ENCODE results near the gene PARD3B.

PARD3B gene

DNA sequence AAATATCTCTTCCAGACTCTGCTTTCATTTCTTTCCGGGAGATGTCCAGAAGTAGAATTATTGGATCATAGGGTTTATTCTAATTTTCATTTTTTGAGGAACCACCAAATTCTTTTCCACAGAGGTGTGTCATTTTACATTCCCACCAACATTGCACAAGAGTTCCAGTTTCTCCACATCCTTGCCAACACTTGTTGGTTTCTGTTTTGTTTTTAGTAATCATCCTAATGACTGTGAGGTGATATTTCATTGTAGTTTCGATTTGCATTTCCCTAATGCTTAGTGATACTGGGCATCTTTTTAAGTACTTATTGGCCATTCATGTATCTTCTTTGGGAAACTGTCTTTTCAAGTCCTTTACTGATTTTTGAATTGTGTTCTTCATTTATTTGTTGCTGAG lies 513.1 kb downstream of the PARD3B start:
- DNase-seq (ENCODE audit: low spot score), result no peak

DNA sequence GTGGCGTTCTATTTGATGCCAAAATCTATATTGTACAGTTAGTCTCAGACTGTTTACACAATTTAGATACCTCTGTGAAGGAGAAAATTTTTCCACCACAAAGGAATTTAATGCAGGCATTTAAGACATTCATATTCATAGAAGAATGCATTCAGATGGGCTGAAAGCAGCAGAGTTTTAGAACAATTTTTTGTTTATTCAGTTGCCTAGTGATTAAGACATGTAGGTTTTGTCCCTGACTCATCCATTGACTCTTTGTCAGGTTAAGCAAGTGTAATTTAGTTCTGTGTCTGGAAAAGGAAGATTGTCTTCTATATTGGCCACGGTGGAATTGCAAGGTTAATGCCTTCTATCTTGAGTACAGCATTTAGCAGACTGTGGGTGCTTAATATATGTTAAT lies 515.0 kb downstream of the PARD3B start:
- DNase-seq (ENCODE audit: low spot score), result peak; percentile 75

DNA sequence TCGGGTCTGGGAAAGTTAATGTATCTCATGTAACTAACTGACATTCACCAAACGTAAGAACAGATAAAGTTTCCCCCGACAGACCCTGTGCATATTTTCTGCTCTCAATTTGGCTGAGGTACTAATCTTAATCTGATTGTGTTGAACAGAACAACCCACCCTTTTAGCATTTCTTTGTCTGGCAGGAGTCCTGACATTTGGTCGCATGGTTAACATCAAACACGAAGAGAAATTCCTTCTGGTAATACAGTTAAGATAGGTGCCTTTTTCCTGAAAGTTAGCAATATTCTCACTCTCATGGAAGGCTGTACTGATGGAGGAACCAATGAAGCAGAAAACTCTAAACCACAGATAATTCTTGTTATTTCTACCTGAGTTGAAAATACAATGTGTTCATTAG lies 520.8 kb downstream of the PARD3B start:
- peak; percentile 6 for DNase-seq (ENCODE audit: low spot score)

DNA sequence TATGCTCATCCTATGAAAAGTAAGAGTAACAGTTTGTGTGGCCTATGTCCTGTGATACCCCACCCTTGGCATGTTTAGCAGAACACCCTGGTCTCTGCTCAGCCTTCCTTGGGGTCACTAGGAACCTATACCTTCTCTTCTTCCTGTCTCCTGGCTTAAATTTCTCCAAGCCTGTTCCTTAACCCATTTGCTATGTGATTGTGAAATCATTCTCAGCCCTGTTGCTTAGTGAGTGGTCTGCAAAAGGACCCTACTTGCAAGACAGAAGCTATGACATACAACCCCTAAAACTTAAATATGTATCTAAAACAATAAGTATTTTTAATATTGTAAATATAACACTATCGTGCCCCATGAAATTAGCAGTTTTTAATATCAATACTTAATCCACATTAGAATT lies 524.7 kb downstream of the PARD3B start:
- DNase-seq (ENCODE audit: low spot score), result no peak

DNA sequence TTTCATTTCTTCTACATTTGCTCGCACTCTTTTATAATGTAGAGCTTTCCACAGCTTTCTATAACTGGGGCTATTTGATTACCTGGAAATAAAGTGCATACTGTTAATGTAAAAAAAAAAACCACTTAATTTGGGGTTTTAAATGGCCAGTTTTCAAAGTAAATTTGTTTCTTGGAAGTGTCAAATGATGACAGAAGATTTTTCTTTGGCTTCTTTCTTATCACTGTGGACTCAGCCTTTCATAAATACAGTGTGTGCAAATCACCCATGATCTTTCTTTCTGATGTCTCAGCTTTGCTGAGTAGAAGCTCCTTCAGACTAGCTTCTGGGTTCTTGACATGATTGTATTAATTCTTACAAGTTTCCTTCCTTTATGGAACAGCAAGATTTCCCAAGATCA lies 525.6 kb downstream of the PARD3B start:
- DNase-seq (ENCODE audit: low spot score), result no peak

DNA sequence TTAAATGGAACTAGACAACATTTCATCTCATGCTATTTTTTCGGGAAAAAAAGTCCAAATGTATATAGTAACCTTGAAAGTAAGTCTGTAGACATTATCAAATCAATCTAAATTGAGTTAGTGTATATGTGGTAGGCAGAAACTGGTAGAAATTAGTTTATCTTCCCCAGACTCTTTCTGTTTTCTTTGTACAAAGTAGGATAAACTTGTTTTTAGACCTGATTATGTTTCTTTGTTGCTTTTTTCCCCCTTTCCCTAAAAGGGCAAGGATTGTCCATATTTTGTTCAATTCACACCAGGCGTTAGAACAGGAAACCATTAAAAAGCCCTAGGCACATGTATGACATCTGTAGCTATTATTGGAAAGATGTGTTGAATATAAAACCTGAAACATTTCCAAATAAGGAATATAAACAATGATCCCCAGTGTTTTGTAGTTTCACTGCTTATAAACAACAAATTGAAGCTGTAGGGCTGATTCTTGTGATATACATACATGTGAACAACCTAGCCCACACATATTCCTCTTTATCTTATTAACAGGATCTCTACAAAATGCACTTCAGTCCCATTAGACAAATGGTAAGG lies 528.3 kb downstream of the PARD3B start:
- no peak for DNase-seq (ENCODE audit: low spot score)

DNA sequence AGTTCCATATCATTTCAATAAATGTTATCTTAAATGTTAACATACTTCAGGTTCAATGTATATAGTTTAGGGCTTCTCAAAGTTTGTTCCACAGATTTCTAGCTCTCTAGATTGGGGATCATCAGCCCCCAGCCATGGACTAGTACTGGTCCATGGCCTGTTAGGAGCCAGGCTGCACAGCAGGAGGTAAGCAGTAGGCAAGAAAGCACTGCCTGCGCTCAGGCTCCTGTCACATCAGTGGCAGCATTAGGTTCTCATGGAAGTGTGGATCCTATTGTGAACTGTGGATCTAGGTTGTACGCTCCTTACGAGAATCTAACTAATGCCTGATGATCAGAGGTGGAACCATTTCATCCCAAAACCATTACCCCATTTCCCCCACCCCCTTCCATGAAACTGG lies 531.1 kb downstream of the PARD3B start:
- DNase-seq (ENCODE audit: low spot score), result no peak

DNA sequence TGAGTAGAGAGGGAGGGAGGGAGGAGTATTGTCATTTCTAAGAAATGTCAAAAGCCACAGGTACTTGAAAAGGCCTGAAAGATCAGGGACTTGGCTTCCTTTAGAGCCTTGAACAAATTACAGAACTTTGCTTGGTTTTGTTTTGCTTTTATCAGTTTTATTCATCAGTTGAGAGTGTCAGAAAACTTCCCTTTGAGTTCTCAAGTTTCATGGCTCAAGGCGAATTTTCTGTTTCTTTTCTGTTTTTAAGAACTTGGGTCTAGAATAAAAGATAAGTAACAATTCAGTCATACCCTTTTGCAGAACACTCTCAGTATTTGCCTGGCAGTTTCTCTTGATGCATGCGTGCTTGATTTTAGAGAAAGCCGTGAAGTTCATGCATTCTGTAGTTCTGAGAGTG lies 531.9 kb downstream of the PARD3B start:
- no peak for DNase-seq (ENCODE audit: low spot score)

DNA sequence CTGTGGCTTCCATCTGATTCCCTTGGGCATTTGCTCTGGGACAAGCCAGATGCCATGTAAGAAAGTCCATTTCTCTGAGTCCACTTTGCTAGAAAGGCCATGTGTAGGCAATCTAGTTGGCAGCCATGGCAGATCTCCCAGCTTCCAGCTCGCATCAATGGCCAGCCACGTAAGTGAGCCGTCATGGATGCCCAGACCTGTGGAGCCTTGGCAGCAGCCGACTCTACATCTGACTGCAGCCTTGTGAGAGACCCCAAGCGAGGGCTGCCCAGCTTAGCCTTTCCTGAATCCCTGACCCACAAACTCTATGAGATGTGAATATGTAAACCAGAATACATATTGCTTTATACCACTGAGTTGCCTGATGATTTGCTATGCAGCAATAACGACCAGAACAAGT lies 533.5 kb downstream of the PARD3B start:
- no peak for DNase-seq (ENCODE audit: low spot score)

DNA sequence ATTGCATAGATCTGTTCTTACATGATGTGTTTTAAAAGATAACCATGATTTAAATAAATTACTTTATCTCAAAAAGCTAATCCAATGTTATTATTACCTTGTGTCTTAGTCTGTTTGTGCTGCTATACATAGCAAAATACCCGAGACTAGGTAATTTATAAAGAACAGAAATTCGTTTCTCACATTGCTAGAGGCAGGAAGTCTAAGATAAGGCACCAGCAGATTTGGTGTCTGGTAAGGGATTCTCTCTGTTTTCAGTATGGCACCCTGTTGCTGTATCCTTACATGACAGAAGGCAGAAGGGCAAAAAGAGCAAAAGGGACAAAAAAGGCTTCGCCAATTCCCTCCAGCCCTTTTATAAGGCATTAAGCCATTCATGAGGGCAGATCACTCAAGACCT lies 533.9 kb downstream of the PARD3B start:
- no peak for DNase-seq (ENCODE audit: low spot score)

DNA sequence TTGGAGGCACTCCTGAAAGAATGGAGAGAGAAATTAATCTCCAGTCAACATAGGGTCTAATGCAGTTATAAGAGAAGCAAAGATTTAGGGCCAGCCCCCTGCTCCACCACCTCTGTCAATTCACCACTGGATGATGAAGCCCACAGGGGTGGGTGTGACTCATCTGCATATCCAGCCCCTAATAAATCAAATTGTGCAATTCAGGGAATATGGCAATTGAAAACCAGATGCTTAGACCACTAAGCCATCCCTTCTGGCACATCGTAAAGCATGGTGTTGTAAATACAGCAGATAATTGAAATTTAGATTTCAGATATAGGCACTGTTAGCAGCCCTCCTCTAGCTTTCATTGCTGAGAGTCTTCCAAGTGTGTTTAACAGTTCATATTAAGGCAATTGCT lies 541.4 kb downstream of the PARD3B start:
- DNase-seq (ENCODE audit: low spot score), result no peak

DNA sequence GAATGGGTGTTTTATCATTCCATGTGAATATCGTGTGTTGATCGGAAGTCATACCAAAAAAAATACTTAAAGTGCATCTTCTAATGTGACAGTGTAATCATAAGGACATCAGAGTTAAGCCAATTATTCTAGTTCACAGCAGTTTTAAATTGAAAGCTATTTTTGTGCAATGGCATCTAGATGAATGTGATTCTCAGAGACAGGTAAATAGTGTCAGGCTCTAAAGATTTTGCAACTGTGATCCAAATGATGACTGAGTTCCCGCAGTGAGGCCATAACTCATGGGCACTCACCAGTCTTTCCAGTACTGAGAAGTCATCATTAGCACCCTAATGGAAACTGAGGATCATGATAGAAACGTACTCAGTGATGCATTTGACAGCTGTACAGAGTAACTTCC lies 542.6 kb downstream of the PARD3B start:
- no peak for DNase-seq (ENCODE audit: low spot score)

DNA sequence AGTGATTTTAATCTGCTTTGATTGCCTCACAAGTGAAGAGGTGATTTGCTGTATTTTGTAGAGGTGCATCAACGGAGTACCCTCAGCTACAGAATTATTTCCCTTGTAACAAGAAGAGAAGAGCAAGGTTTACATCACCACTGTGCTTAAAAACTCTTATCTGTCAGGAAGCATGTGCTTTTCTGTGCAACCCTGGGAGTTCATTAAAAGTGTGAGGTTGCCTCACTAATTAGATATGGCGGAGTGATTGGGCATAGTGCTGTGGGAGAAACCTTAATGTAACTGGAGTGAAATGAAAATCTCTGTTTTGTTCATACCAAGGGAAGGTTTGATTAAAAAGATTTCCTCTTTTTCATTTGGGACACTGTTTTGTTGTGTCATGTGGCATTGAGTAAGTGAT lies 544.7 kb downstream of the PARD3B start:
- no peak for DNase-seq (ENCODE audit: low spot score)

DNA sequence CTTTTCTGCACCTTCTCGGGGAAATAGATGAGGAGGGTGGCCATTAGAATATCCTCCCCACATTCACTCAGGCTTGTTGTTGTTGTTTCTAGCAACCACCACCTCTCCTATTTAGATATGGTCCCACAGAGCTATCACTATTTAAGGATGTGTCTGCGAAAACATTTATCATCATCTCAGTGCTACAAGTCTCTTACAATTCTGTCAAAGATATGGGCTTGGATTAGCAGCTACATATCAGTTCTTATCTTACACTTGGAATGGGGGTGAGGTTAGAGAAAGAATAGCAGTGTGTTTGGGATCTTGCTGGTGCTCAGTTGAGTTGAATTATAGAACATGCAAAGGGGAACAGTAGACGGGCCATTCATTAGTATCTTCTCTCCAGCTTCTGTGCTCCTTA lies 546.1 kb downstream of the PARD3B start:
- no peak for DNase-seq (ENCODE audit: low spot score)

DNA sequence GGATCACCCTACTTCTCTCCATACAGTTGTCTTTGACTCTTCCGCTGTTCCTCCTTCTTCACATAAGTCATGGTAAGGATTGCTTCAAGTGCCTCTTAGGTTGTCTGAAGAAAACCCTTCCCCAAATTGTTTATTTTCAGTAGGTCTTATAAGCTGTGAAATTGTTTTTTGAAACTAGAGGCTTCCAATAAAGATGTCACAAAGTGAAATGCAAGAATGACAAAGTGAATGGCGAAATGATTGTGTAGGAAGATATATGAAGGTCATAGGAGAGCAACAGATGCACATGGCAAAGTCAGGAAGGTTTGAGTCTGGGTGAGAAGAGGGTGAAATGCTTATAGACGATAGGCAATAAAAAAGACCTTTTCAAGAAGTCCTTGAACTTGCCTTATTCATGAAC lies 548.8 kb downstream of the PARD3B start:
- DNase-seq (ENCODE audit: low spot score), result no peak

DNA sequence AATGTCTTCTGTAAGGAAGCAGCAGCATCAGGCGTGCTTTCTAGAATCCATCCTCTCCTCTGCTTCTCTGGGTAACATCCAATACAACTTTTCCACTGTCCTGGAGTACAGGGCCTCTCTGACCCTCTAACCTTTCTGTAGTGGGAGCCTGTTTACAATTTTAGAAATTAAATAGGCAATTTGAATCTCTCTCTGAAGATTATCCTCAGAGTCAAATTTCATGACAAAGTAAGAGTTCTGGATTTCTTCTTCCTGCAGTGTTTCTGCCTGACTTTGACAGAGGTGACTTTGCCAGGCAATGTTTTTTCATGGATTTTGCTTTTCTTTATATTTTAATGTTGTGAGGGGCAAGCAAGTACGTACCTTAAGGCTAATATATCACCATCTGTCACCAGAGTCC lies 558.4 kb downstream of the PARD3B start:
- no peak for DNase-seq (ENCODE audit: low spot score)

DNA sequence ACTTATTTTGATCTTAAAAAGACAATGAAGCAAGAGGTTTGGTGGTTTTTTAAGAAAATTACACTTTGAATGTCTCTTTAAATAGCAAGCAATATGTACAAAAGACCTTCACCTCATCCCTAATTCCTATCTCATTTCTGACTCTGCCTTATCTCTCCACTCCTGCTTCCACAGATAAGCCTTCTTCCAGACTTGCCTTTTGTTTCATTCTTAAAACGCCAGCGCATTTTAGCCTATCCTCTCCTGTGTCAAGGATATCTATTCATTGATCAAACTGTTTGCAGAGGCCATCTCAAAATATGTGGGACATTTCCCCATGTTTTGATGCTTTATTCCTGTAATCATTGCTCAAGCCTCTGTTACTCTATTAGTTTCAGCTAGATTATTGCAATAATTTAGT lies 562.5 kb downstream of the PARD3B start:
- DNase-seq (ENCODE audit: low spot score), result no peak

DNA sequence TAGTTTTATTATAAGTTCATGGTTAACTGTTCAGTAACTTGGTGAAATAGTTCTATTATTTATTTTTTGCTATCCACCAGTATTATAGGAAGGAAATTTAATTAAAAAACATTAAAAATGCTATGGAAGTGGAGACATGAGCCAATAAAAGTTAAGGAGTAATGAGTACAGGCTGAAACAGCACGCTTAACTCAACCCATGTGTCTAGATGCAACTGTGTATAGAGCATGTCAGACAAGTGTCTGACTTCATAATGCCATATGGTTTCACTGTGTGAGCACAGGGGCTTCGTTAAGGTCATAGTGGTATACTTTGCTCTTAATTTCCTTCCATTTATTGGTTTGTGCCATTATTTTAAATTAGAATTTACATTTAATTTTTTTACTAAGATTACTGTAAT lies 570.2 kb downstream of the PARD3B start:
- no peak for DNase-seq (ENCODE audit: low spot score)

DNA sequence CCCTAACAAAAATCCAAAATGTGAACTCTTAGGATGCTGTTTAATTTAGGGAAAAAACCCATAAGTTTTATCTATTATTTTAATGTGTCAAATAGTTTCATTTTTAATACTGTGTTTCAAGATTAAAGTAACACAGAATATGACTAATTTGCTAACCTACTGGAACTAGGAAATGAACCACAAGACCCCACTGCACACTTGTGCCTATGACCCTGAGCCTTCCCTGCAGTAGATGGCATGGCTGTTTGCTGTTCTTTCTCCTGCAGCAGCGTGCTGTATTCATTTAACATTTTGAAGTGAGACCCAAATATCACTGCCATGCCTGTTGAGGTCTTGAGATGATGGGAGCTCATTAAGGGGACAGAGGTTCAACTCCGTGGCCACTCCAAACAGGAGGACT lies 571.9 kb downstream of the PARD3B start:
- no peak for DNase-seq (ENCODE audit: low spot score)

DNA sequence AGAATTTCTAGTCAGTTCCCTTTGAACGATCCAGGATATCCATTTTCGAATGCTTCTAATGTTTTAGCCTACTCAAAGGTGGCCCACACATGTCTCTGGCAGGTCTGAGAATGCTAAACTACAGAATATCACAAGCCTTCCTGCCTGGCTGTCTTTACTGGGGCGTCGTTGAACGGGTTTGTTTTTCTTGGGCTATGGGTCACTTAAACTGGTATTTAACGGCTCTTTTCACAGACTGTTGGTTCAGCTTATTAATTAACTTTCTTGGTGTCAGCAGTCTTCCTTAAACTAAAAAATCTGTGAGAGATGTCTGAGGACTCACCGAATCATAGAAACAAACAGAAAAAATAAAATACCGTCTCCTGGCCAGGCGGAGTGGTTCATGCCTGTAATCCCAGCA lies 573.9 kb downstream of the PARD3B start:
- peak; percentile 78 for DNase-seq (ENCODE audit: low spot score)

DNA sequence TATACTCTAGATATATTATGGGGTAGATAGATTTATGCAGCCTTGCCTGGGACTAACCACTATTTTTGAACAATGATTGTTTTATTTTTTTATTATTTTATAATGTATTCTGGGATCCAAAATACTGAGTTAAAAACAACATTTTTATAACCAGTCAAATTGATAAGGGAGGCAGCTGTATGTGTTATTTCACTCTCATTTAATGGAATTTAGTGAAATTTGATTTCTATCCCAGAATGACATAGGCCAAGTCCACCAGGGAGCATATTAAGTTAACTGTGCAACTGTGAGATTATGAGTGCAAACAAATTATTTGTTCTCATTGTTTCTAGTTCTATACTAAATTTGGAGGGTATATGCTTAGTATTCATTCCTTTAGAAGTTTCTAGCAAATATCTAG lies 583.5 kb downstream of the PARD3B start:
- DNase-seq (ENCODE audit: low spot score), result no peak

DNA sequence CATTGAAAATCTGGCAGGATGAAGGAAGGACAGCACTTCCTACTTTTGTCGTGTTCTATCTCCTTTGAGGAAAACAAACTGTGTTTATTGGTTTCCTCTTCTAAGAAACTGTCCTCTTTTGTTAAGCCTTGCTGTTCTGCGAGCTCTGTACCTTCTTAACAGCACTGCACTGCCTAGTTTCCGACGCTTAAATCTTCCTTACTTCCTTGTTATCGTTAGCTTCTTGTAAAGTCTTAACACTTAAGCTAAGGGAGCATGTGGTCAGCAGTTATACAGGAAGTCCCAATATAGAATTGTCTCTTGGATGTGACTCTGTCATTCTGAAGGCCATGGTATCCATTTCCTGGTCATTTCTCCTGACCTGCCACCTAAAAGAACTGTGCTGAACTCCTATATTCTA lies 584.3 kb downstream of the PARD3B start:
- DNase-seq (ENCODE audit: low spot score), result peak; percentile 7

DNA sequence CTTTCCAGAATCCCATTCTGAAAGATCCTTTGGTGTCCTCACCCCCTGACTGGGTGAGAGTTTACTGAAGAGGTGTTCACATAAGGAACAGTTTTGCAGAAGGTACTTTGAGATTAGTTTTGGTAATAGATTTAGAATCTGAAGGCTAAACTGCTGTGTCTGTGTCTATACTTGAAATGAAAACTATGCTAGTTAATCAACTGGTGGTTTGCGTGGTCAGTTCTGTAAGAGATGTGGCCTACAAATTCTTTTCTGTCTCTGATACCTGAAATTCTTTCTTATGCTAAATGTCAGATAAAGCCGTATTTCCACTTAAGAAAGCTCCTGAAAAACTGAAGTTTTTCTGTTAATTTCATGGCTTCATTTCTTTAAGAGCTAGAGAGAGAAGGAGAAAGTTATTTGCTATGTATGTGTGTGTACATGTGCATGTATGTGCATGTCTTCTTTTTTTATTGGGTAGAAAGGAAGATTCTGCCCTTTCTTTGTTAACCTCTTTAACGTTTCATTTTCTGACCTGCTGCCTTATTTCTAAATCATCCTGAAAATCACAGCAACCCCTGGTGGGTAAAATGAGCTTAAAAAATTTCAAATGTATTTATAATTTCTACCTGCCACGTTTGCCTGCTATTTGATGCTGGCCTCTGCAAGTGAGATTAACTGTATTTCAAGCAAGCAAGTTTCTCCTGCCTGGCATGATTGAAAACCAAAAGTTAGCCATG lies 585.0 kb downstream of the PARD3B start:
- DNase-seq (ENCODE audit: low spot score), result no peak

DNA sequence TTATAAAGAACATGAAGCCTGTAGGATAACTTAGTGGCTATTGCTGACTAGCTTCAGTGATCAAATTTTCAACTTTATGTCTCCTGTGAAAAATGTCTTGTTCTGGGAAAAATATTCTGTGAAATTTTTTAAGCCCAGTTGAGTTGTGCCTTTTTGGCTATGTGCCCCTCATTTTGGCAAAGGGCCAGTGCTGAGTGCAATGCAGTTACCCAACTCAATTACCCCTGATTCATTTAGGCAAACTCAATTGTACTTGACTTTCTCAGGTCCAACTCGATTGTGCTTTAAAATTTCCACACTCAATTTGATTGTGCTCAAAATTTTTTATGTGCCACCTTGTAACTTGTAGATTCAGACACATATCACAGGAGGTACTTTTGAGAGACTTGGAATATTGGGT lies 588.3 kb downstream of the PARD3B start:
- no peak for DNase-seq (ENCODE audit: low spot score)

Data from kidney tubule cell (primary cell).